Pancreas (tissue), 10 donors: ENCODE measurements around the gene TNS2. TPM values are rescaled to one million over a fixed set of nuclear protein-coding genes. Genes with fewer than 3 reads are reported as not detected.
"Not testable (repeated sequence)": the region's sequence is repeated elsewhere in the genome, so short reads cannot be mapped to it uniquely, and the experiment has no call there.

Source experiments
- ATAC-seq, 4 donors: fragments of 200-7000 bp; cut with Tn5 transposase; one replicate each; pipeline versions ENCODE4 v1.8.0 to v1.9.1; 2020; ENCODE audit warnings: mild to moderate bottlenecking in 4 of 4, moderate library complexity in 4 of 4
- DNase-seq, 6 donors: peaks; one replicate each; pipeline ENCODE4 v3.0.0-alpha.2; 2020
- FAIRE-seq: peaks from 2 replicates; lab custom pipeline; 2012; peaks lifted over from hg19 to GRCh38; lab: Jason Lieb, UNC
- H3K27ac ChIP-seq, 4 donors: fragments of 200-600 bp; sonication (generic); 1 replicate in 3 of 4; 2 replicates in 1 of 4; pipeline versions ENCODE4 v1.5.0 to v1.8.0; 2020
- H3K27me3 ChIP-seq, 4 donors: fragments of 200-600 bp; one replicate each; pipeline ENCODE4 v1.8.0; 2021
- H3K36me3 ChIP-seq, 3 donors: fragments of 200-600 bp; sonication (generic) in 1 of 3; one replicate each; pipeline versions ENCODE4 v1.5.0 to v1.8.0; 2020 to 2021
- H3K4me1 ChIP-seq, 3 donors: fragments of 200-600 bp; one replicate each; pipeline ENCODE4 v1.8.0; 2021
- H3K4me3 ChIP-seq, 4 donors: fragments of 200-600 bp; sonication (generic) in 2 of 4; one replicate each; pipeline versions ENCODE4 v1.5.0 to v1.8.0; 2020 to 2021
- H3K9me3 ChIP-seq, 4 donors: fragments of 200-600 bp; one replicate each; pipeline ENCODE4 v1.8.0; 2021
- WGBS, 2 donors: extraction: QIAGEN DNeasy Blood & Tissue Kit; methylation state at CpG; one replicate each; pipeline ENCODE4 v1.1.7; 2013; 5-methylcytosine and 5-hydroxymethylcytosine counted together
- intact Hi-C, 3 donors: fragments of 100-400 bp; cut with DNase I; formaldehyde crosslinking; loops; one replicate each; pipeline versions ENCODE4 v1.11.1 to v1.14.2; 2022
- microRNA-seq, 2 donors: library from miRNA; unstranded; fragments of <30 nt; microRNA quantifications; one replicate each; pipeline versions ENCODE4 to v1.1.0, GENCODE V29; 2019 to 2020
- polyA plus RNA-seq, 2 donors: library from polyadenylated mRNA; stranded (reverse); fragments of 200-250 nt; gene quantifications; one replicate each; pipeline ENCODE4 v1.2.3, GENCODE V29; 2013
- total RNA-seq, 6 donors: library from RNA; stranded (reverse); fragmentation: NEBNext Ultra II Directional in 4 of 6; extraction: Animal tissue kit (Norgen Biotek cat#: 25700) in 4 of 6; gene quantifications; one replicate each; pipeline versions ENCODE4 v1.2.1 to v1.2.4, GENCODE V29; 2021 to 2023
- TF ChIP-seq, protein P1 (sequence below), 4 donors: fragments of 200-600 bp; sonication (generic) in 3 of 4; IDR thresholded peaks; one replicate each; pipeline versions ENCODE4 v1.5.0 to v1.8.0; 2021; ENCODE audit warnings: antibody characterized with exemption in 4 of 4
- donor health status: healthy with polysubstance abuse.
- donor health status: DM: no; HTN: no; CAD: no; lungs with moderate emphysema.
- donor health status: DM: no; HTN: no; CAD: no.
- donor health status: control.
- donor health status: control.
- donor health status: Bipolar disorder and iron deficiency.
- donor health status: DM: yes; HTN: yes; CAD: no.
- donor health status: DM: no; HTN: no; CAD: no.
- donor health status: DM: no; HTN: no; CAD: no.
- donor health status: DM: yes; HTN: yes; CAD: no.

The TNS2 gene
- total and polyA plus RNA-seq, 8 donors, result 22.7 to 183 (median 37.2) TPM

GRCh38 chr12:53105712-53106439, 56.0 kb downstream of the TNS2 start:
- H3K9me3 ChIP-seq, result no peaks in the 10 kb centered on the region
- FAIRE-seq, result no peak
- intact Hi-C loops, result no loop called here
- H3K27me3 ChIP-seq, result no peaks in the 10 kb centered on the region
- H3K4me1 ChIP-seq, result peaks cover 6 to 15% (median 14%) of the 10 kb centered on the region in 3 donors
- H3K36me3 ChIP-seq, result no peaks in the 10 kb centered on the region
- ATAC-seq, result no peak
- TF ChIP-seq, protein P1, sequence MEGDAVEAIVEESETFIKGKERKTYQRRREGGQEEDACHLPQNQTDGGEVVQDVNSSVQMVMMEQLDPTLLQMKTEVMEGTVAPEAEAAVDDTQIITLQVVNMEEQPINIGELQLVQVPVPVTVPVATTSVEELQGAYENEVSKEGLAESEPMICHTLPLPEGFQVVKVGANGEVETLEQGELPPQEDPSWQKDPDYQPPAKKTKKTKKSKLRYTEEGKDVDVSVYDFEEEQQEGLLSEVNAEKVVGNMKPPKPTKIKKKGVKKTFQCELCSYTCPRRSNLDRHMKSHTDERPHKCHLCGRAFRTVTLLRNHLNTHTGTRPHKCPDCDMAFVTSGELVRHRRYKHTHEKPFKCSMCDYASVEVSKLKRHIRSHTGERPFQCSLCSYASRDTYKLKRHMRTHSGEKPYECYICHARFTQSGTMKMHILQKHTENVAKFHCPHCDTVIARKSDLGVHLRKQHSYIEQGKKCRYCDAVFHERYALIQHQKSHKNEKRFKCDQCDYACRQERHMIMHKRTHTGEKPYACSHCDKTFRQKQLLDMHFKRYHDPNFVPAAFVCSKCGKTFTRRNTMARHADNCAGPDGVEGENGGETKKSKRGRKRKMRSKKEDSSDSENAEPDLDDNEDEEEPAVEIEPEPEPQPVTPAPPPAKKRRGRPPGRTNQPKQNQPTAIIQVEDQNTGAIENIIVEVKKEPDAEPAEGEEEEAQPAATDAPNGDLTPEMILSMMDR (IDR thresholded peaks at IDR 0.05), result no peak
- DNase-seq, result no peak
- no peak overlapping the region for H3K4me3 ChIP-seq
- 85 to 90% methylated on average over 7 of the region's 7 CpGs for WGBS, 2 donors
- no peak overlapping the region for H3K27ac ChIP-seq

- peaks cover 6 to 15% (median 14%) of the 10 kb centered on the region in 3 donors for H3K4me1 ChIP-seq
- H3K27ac ChIP-seq, result no peak overlapping the region
- no peaks in the 10 kb centered on the region for H3K36me3 ChIP-seq
- WGBS, 2 donors, result 64 to 66% methylated on average over 7 of the region's 7 CpGs
- no peaks in the 10 kb centered on the region for H3K9me3 ChIP-seq
- no peak overlapping the region for H3K4me3 ChIP-seq
- TF ChIP-seq, protein P1 (IDR thresholded peaks at IDR 0.05), result no peak
- ATAC-seq (no peak), DNase-seq (no peak), FAIRE-seq (no peak)
- H3K27me3 ChIP-seq, result no peaks in the 10 kb centered on the region
- intact Hi-C loops, result no loop called here
These were observed 57.3 kb downstream of the TNS2 start for GRCh38 chr12:53107122-53107521.

- H3K36me3 ChIP-seq, H3K27ac ChIP-seq, DNase-seq, ATAC-seq, FAIRE-seq, H3K9me3 ChIP-seq, H3K27me3 ChIP-seq, intact Hi-C loops, H3K4me1 ChIP-seq, H3K4me3 ChIP-seq: not testable (repeated sequence)
- WGBS, 2 donors, result 88 to 92% methylated on average over 6 to 7 of the region's 7 CpGs
These were observed 62.6 kb downstream of the TNS2 start for GRCh38 chr12:53112431-53112830.

GRCh38 chr12:53113136-53113705, 63.4 kb downstream of the TNS2 start:
- H3K36me3 ChIP-seq, result no peaks in the 10 kb centered on the region
- WGBS, 2 donors, result 85 to 87% methylated on average over 12 of the region's 12 CpGs
- H3K27me3 ChIP-seq, result no peaks in the 10 kb centered on the region
- TF ChIP-seq, protein P1 (IDR thresholded peaks at IDR 0.05), result no peak
- FAIRE-seq, result no peak
- no peak for ATAC-seq
- H3K4me3 ChIP-seq, result no peak overlapping the region
- H3K4me1 ChIP-seq, result no peaks in the 10 kb centered on the region
- intact Hi-C loops, result no loop called here
- H3K27ac ChIP-seq, result no peak overlapping the region
- no peaks in the 10 kb centered on the region for H3K9me3 ChIP-seq
- DNase-seq, result no peak

DNA sequence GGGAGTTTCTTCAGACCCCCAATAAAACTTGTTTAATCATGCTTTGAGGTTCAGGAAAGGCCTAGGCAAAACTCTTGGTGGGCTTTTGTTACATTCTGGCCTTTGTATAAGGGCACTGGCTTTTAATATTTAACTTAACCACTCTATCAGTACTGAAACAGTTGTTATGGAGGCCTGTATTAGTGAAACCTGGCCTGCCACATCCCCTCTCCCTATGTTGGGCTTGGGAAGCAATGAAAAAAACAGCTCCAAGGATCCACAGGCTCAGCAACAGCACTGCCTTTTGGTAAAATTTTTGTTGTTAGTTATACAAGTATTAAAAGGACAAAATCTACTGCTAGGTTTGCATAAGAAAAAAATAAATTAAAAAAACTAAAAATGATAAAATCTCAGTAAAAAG, 64.1 kb downstream of the TNS2 start:
- H3K36me3 ChIP-seq, result no peaks in the 10 kb centered on the region
- DNase-seq, result no peak
- intact Hi-C loops, result no loop called here
- no peak overlapping the region for H3K4me3 ChIP-seq
- TF ChIP-seq, protein P1 (IDR thresholded peaks at IDR 0.05), result no peak
- no peaks in the 10 kb centered on the region for H3K27me3 ChIP-seq
- no peak for FAIRE-seq
- no peaks in the 10 kb centered on the region for H3K4me1 ChIP-seq
- no peak for ATAC-seq
- no peaks in the 10 kb centered on the region for H3K9me3 ChIP-seq
- H3K27ac ChIP-seq, result no peak overlapping the region

Small RNA genes within 50 kb of the gene (microRNA-seq; reads per million reads assigned to microRNA genes)
- gene MIR6757, result 0 to 0.39 reads per million in 2 donors

Other genes with a start within 250 kb of the TNS2 start
- gene KRT4, start 235.9 kb upstream of the TNS2 start, total RNA-seq, result under 1 TPM in 5 of 6 donors, not detected in 1; 0.09 to 0.28 (median 0.20) TPM
- 1 to 10 TPM; 1.3 to 1.9 TPM for gene KRT4, start 235.9 kb upstream of the TNS2 start, polyA plus RNA-seq
- under 1 TPM in 1 of 6 donors, not detected in 5; 0.09 TPM for gene KRT79, start 215.8 kb upstream of the TNS2 start, total RNA-seq
- not detected for gene KRT79, start 215.8 kb upstream of the TNS2 start, polyA plus RNA-seq
- under 1 TPM in 2 of 6 donors, not detected in 4; 0.35 to 0.56 TPM for gene KRT78, start 201.1 kb upstream of the TNS2 start, total RNA-seq
- gene KRT78, start 201.1 kb upstream of the TNS2 start, polyA plus RNA-seq, result 1 to 10 TPM in 1 of 2 donors, under 1 TPM in 1; 0.27 to 1.1 TPM
- gene KRT8, start 145.0 kb upstream of the TNS2 start, total RNA-seq, result 100 to 1,000 TPM; 317 to 789 (median 496) TPM
- gene KRT8, start 145.0 kb upstream of the TNS2 start, polyA plus RNA-seq, result 100 to 1,000 TPM; 698 to 759 TPM
- 100 to 1,000 TPM; 309 to 595 (median 384) TPM for gene KRT18, start 100.9 kb upstream of the TNS2 start, total RNA-seq
- gene KRT18, start 100.9 kb upstream of the TNS2 start, polyA plus RNA-seq, result 100 to 1,000 TPM; 526 to 610 TPM
- gene EIF4B, start 43.6 kb upstream of the TNS2 start, total RNA-seq, result 100 to 1,000 TPM; 343 to 522 (median 446) TPM
- gene EIF4B, start 43.6 kb upstream of the TNS2 start, polyA plus RNA-seq, result 10 to 100 TPM; 72.8 to 88.6 TPM
- gene SPRYD3, start 29.3 kb downstream of the TNS2 start, total RNA-seq, result 10 to 100 TPM; 37.1 to 47.2 (median 40.1) TPM
- 10 to 100 TPM; 25.7 to 36.1 TPM for gene SPRYD3, start 29.3 kb downstream of the TNS2 start, polyA plus RNA-seq
- 10 to 100 TPM in 3 of 6 donors, 1 to 10 TPM in 3; 2.2 to 21.8 (median 9.2) TPM for gene IGFBP6, start 47.6 kb downstream of the TNS2 start, total RNA-seq
- gene IGFBP6, start 47.6 kb downstream of the TNS2 start, polyA plus RNA-seq, result 10 to 100 TPM; 24.5 to 32.8 TPM
- under 1 TPM in 2 of 6 donors, not detected in 4; 0.09 to 0.18 TPM for gene SOAT2, start 53.4 kb downstream of the TNS2 start, total RNA-seq
- gene SOAT2, start 53.4 kb downstream of the TNS2 start, polyA plus RNA-seq, result under 1 TPM; 0.15 to 0.54 TPM
- gene ZNF740, start 130.7 kb downstream of the TNS2 start, total RNA-seq, result 10 to 100 TPM; 13.3 to 33.1 (median 19.8) TPM
- 1 to 10 TPM; 5.2 to 7.6 TPM for gene ZNF740, start 130.7 kb downstream of the TNS2 start, polyA plus RNA-seq
- gene CSAD, start 130.9 kb downstream of the TNS2 start, total RNA-seq, result 10 to 100 TPM; 10.1 to 28.4 (median 16.1) TPM
- 10 to 100 TPM; 78.5 to 83.2 TPM for gene CSAD, start 130.9 kb downstream of the TNS2 start, polyA plus RNA-seq
- 1 to 10 TPM; 1.1 to 1.7 (median 1.4) TPM for gene ITGB7, start 157.2 kb downstream of the TNS2 start, total RNA-seq
- gene ITGB7, start 157.2 kb downstream of the TNS2 start, polyA plus RNA-seq, result 1 to 10 TPM; 1.6 to 1.8 TPM
- gene RARG, start 182.1 kb downstream of the TNS2 start, total RNA-seq, result 10 to 100 TPM in 2 of 6 donors, 1 to 10 TPM in 4; 4.4 to 18.7 (median 7.4) TPM
- gene RARG, start 182.1 kb downstream of the TNS2 start, polyA plus RNA-seq, result 10 to 100 TPM; 10.3 to 11.7 TPM
- under 1 TPM; 0.09 to 0.81 (median 0.50) TPM for gene ESPL1, start 218.2 kb downstream of the TNS2 start, total RNA-seq
- under 1 TPM; 0.09 to 0.27 TPM for gene ESPL1, start 218.2 kb downstream of the TNS2 start, polyA plus RNA-seq
- 100 to 1,000 TPM; 203 to 247 (median 231) TPM for gene PFDN5, start 245.5 kb downstream of the TNS2 start, total RNA-seq
- gene PFDN5, start 245.5 kb downstream of the TNS2 start, polyA plus RNA-seq, result 100 to 1,000 TPM; 874 to 875 TPM
- gene MYG1, start 249.6 kb downstream of the TNS2 start, total RNA-seq, result 10 to 100 TPM; 25.4 to 34.1 (median 30.6) TPM
- gene MYG1, start 249.6 kb downstream of the TNS2 start, polyA plus RNA-seq, result 10 to 100 TPM; 58.1 to 76.9 TPM